K562 (cell line): ENCODE measurements around the gene AGBL1. TPM values are rescaled to one million over a fixed set of nuclear protein-coding genes. Genes with fewer than 3 reads are reported as not detected.

ENCODE experiments used
- CREM ChIP-seq: IDR thresholded peaks from 2 replicates; pipeline ENCODE4 v1.6.1; 2014; ENCODE audit warnings: antibody characterized with exemption, low read depth
- MYBL2 ChIP-seq, 2 experiments: fragments of 450-650 bp in 1 of 2; sonication (generic) in 1 of 2; formaldehyde crosslinking in 1 of 2; IDR thresholded peaks; 2 replicates each; pipeline versions ENCODE4 v1.6.1 to v1.8.1; 2017 to 2022; ENCODE audit warnings: borderline replicate concordance in 1 of 2, inconsistent platforms in 1 of 2, low read depth in 1 of 2, mild to moderate bottlenecking in 1 of 2, missing genetic modification reagents in 1 of 2, moderate library complexity in 1 of 2
- PRDM10 ChIP-seq: fragments of 450-650 bp; IDR thresholded peaks from 2 replicates; pipeline ENCODE4 v1.6.1; 2018; ENCODE audit not compliant: partially characterized antibody
- RHOXF2B ChIP-seq: fragments of 250-450 bp; sonication (Bioruptor Pico); conservative IDR thresholded peaks from 2 replicates; pipeline ENCODE4 v1.5.1; 2021
- SP2 ChIP-seq: IDR thresholded peaks from 2 replicates; pipeline ENCODE4 v1.6.1; 2011; ENCODE audit warnings: mild to moderate bottlenecking, low read depth, low read length, moderate library complexity; ENCODE audit not compliant: poor library complexity, severe bottlenecking; ENCODE audit errors: extremely low read depth
- TBP ChIP-seq: optimal IDR thresholded peaks from 2 replicates; pipeline ENCODE3; 2011; ENCODE audit warnings: low read depth, low read length, improper control_type of control experiment
- TEAD2 ChIP-seq: fragments of 450-650 bp; IDR thresholded peaks from 2 replicates; pipeline ENCODE4 v1.6.1; 2016; ENCODE audit warnings: missing genetic modification characterization, control low read depth, missing compliant biosample characterization
- YY1 ChIP-seq, 3 experiments: IDR thresholded peaks; 2 replicates each; pipeline ENCODE4 v1.6.1; 2011; ENCODE audit warnings: low read length in 2 of 3, mild to moderate bottlenecking in 2 of 3, moderate library complexity in 2 of 3, borderline replicate concordance in 1 of 3, control low read depth in 1 of 3, low read depth in 1 of 3; ENCODE audit not compliant: insufficient read depth in 3 of 3, insufficient replicate concordance in 2 of 3, control insufficient read depth in 1 of 3, insufficient read length in 1 of 3; ENCODE audit errors: extremely low read depth in 1 of 3
- ZBTB49 ChIP-seq: sonication (generic); formaldehyde crosslinking; IDR thresholded peaks from 2 replicates; pipeline ENCODE4 v1.8.0; 2022; ENCODE audit warnings: missing genetic modification reagents, mild to moderate bottlenecking, borderline replicate concordance
- ZNF143 ChIP-seq: sonication (generic); formaldehyde crosslinking; IDR thresholded peaks from 2 replicates; pipeline ENCODE4 v1.9.0; 2022; ENCODE audit warnings: mild to moderate bottlenecking, missing genetic modification reagents
- ZNF384 ChIP-seq: IDR thresholded peaks from 2 replicates; pipeline ENCODE4 v1.6.1; 2012; ENCODE audit warnings: low read depth, low read length, improper control_type of control experiment
- ZNF655 ChIP-seq: fragments of 250-450 bp; sonication (Bioruptor Pico); IDR thresholded peaks from 2 replicates; pipeline ENCODE4 v1.5.0; 2021
- ZNF740 ChIP-seq, 3 experiments: fragments of 200-800 bp in 1 of 3; sonication (Bioruptor generic) in 1 of 3; sonication (generic) in 1 of 3; formaldehyde crosslinking in 1 of 3; IDR thresholded peaks; 2 replicates each; pipeline versions ENCODE4 v1.6.1 to v1.8.0; 2016 to 2022; ENCODE audit warnings: mild to moderate bottlenecking in 2 of 3, missing compliant biosample characterization in 2 of 3, missing genetic modification characterization in 2 of 3, missing genetic modification reagents in 1 of 3
- polyA plus RNA-seq, 8 experiments: library from polyadenylated mRNA; depleted of rRNA in 4 of 8; stranded (reverse) in 5 of 8; unstranded in 3 of 8; fragments of >200 nt; fragmentation: Nextera tagmentation in 2 of 8; fragmentation: Illumina TruSeq in 1 of 8; extraction: Ambion mirVana in 2 of 8; extraction: Trizol in 1 of 8; gene quantifications; 2 replicates each; pipeline versions ENCODE4 v1.2.1 to v1.2.3, GENCODE V29; 2011 to 2014; ENCODE audit warnings: inconsistent platforms in 1 of 8, missing spikeins in 1 of 8
- total RNA-seq, 7 experiments: library from RNA; depleted of rRNA in 6 of 7; stranded (reverse); fragments of >200 nt in 6 of 7; fragmentation: Illumina TruSeq in 2 of 7; extraction: Trizol in 2 of 7; gene quantifications; 2 replicates each; pipeline versions ENCODE4 v1.2.1 to v1.2.3, GENCODE V29; 2011 to 2021; ENCODE audit warnings: low replicate concordance in 1 of 7
- TF ChIP-seq, protein P1 (sequence below): fragments of 250-450 bp; sonication (Bioruptor Pico); IDR thresholded peaks from 2 replicates; pipeline ENCODE4 v1.5.0; 2021; ENCODE audit warnings: mild to moderate bottlenecking, moderate library complexity

The AGBL1 gene
- total and polyA plus RNA-seq, 9 of the 15 experiments (the other 6 are each of a cell fraction or from before 2014, with no cell fraction given), result not detected

- TF ChIP-seq PRDM10 (no peak), CREM (no peak), YY1 (IDR thresholded peaks at IDR 0.05; ENCODE audit: borderline replicate concordance in 1 of 3, control insufficient read depth in 1 of 3, extremely low read depth in 1 of 3, insufficient read depth in 3 of 3, insufficient read length in 1 of 3, insufficient replicate concordance in 2 of 3, low read depth in 1 of 3, low read length in 2 of 3) (no peak), ZNF143 (CRISPR knock-in tag) (no peak), TEAD2 (tag) (no peak), ZNF655 (no peak), ZNF384 (no peak), ZBTB49 (no peak), ZNF740 (CRISPR knock-in tag; IDR thresholded peaks at IDR 0.05) (no peak), ZNF740 (tag; IDR thresholded peaks at IDR 0.05) (no peak), MYBL2 (IDR thresholded peaks at IDR 0.05; ENCODE audit: low read depth) (no peak), MYBL2 (CRISPR knock-in tag; IDR thresholded peaks at IDR 0.05; ENCODE audit: borderline replicate concordance) (no peak), RHOXF2B (CRISPR knock-in tag) (no peak), SP2 (no peak), TBP (no peak)
- TF ChIP-seq, protein P1, sequence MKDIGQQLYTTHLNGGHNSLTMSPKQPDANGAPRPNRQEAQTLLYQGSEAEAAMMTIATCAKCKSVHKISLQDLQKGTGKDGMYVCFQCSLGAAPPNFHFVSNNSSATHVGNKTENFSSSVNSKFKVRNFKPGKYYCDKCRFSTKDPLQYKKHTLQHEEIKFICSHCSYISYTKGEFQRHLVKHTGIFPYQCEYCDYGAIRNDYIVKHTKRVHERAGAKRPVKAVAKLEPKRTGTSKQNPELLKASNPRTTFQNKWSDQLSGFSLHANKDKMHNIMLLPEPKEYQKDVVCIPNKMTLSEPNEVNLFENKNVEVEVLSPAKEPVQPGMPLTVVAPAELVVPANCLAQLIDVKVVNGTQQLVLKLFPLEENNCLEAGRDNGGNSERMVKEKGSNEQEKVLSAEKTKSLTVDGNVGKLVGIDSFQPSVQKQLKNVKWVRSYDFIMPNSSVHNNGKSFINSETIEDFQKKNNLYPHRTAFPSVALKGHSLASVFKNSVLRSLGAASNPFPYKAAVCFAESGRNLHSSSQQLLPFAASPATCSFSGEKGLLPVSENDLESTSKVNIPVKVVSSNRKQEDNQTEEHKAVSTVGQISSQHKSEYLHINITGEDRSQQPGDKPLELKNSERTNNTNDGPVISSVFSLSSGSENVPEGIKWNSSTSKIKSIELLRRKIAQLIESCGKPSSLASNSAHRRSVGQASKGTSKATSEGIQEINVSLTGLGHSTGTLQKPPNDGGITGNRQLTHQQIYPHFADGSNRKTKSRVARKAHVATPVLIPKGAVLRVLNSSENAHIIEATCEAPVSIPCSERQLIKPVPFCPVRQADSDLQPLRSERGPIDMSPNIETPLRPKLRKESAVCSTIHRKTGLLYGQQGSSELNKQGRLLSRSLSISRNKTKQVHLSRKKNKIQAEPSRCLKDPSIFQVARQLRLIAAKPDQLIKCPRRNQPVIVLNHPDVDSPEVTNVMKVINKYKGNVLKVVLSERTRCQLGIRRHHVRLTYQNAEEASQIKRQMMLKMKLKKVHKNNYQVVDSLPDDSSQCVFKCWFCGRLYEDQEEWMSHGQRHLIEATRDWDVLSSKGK, result no peak
Observed at GRCh38 chr15:86034904-86035303, 44.8 kb upstream of the AGBL1 start (continued).
